OCI-LY7 (cell line): Measurements from ENCODE around the gene KANSL3.

Experiments
- CTCF ChIP-seq: fragments of 200-600 bp; sonication (generic); conservative IDR thresholded peaks from 2 replicates; pipeline ENCODE4 v1.5.1; 2014; ENCODE audit warnings: mild to moderate bottlenecking, antibody characterized with exemption, low read length, moderate library complexity, mixed read lengths
- EZH2phosphoT487 ChIP-seq: fragments of 200-600 bp; sonication (generic); IDR thresholded peaks from 2 replicates; pipeline ENCODE4 v1.6.1; 2018; ENCODE audit warnings: low read depth, borderline replicate concordance, mild to moderate bottlenecking, mixed run types, antibody characterized with exemption, low read length, moderate library complexity, mixed read lengths

GRCh38 chr2:96663177-96663576, 25.1 kb upstream of the KANSL3 start:
- TF ChIP-seq CTCF (no peak), EZH2phosphoT487 (no peak)
